ACC112 (cell line): ENCODE measurements around the gene SLC35F1.

Source experiments
- H2AFZ ChIP-seq: fragments of 200-600 bp; sonication (generic); one replicate; pipeline ENCODE4 v1.6.0; 2017; ENCODE audit warnings: antibody characterized with exemption, low read length; ENCODE audit not compliant: unreplicated experiment
- H3K27ac ChIP-seq: fragments of 200-600 bp; sonication (generic); 2 replicates; pipeline ENCODE4 v1.5.1; 2014; ENCODE audit warnings: low read depth, mild to moderate bottlenecking, antibody characterized with exemption, low read length, moderate library complexity
- H3K27me3 ChIP-seq: fragments of 200-600 bp; sonication (generic); 2 replicates; pipeline ENCODE4 v1.6.1; 2014; ENCODE audit warnings: mild to moderate bottlenecking, antibody characterized with exemption, low read length, moderate library complexity, mixed read lengths; ENCODE audit not compliant: insufficient read depth
- H3K36me3 ChIP-seq: fragments of 200-600 bp; sonication (generic); 2 replicates; pipeline ENCODE4 v1.6.1; 2016; ENCODE audit warnings: mild to moderate bottlenecking, antibody characterized with exemption, low read length, moderate library complexity, mixed read lengths; ENCODE audit not compliant: insufficient read depth
- H3K4me1 ChIP-seq: fragments of 200-600 bp; sonication (generic); one replicate; pipeline ENCODE4 v1.6.1; 2016; ENCODE audit warnings: low read length, mixed read lengths; ENCODE audit not compliant: insufficient read depth, unreplicated experiment, control insufficient read depth
- H3K4me3 ChIP-seq: fragments of 200-600 bp; sonication (generic); 2 replicates; pipeline ENCODE4 v1.5.1; 2014; ENCODE audit warnings: mild to moderate bottlenecking, low read depth, low read length
- H3K79me2 ChIP-seq: fragments of 200-600 bp; sonication (generic); one replicate; pipeline ENCODE4 v1.6.0; 2016; ENCODE audit warnings: low read length; ENCODE audit not compliant: control insufficient read depth, unreplicated experiment, insufficient read depth

SLC35F1 gene

GRCh38 chr6:118061666-118062065 is 154.6 kb downstream of the SLC35F1 start:
- Histone ChIP-seq H3K27me3 (no peaks in the 10 kb centered on the region), H2AFZ (no peak overlapping the region), H3K79me2 (no peaks in the 10 kb centered on the region), H3K4me3 (no peak overlapping the region), H3K27ac (no peak overlapping the region), H3K4me1 (no peaks in the 10 kb centered on the region), H3K36me3 (no peaks in the 10 kb centered on the region)

- Histone ChIP-seq H3K36me3 (no peaks in the 10 kb centered on the region), H3K27me3 (no peaks in the 10 kb centered on the region)
These were observed 173.5 kb downstream of the SLC35F1 start for GRCh38 chr6:118080547-118080946.

DNA sequence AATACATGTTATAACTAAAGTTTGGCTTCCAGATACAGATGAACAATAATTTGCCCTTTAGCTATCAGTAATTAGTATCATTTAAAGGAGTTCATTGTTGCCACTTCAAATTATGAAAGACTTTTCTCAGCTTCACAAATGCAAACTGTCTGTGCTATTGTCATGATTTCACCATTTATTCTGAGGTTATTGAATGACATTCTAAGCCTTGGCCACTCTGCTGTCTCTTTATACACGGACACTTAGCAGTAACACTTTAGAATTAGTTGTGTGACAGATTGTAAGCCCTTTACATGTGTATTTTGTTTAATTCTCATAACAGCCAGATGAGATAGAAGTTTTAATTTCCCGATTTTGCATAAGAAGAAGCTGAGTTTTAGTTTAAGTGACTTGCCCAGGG is 176.6 kb downstream of the SLC35F1 start:
- Histone ChIP-seq H3K4me1 (no peaks in the 10 kb centered on the region), H3K27ac (no peak overlapping the region), H3K79me2 (no peaks in the 10 kb centered on the region), H3K4me3 (no peak overlapping the region), H2AFZ (no peak overlapping the region), H3K36me3 (no peaks in the 10 kb centered on the region), H3K27me3 (no peaks in the 10 kb centered on the region)

More at GRCh38 chr6:118080547-118080946, 173.5 kb downstream of the SLC35F1 start:
- Histone ChIP-seq H3K79me2 (no peaks in the 10 kb centered on the region), H3K27ac (no peak overlapping the region), H2AFZ (no peak overlapping the region), H3K4me3 (no peak overlapping the region), H3K4me1 (no peaks in the 10 kb centered on the region)

DNA sequence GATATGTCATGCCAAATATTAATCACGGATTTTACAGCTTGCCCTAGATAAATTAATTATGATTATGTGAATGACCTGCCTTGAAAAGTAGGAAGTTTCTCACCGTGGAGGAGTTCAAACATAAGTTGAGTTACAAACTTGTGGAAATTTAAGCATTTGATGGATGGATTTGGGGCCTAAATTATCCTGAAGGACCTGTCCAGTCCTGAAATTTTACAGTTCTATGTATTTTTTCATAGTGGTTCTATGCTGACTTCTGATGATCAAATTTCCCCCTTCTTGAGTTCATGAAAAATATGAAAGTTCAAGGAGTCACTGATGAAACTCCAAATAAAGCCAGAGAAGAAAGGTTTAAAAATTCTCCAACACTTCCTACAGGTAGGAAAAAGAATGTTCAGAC is 178.6 kb downstream of the SLC35F1 start:
- no peaks in the 10 kb centered on the region for H3K27me3 ChIP-seq
- no peaks in the 10 kb centered on the region for H3K79me2 ChIP-seq
- H2AFZ ChIP-seq, result no peak overlapping the region
- H3K36me3 ChIP-seq, result no peaks in the 10 kb centered on the region
- H3K27ac ChIP-seq, result no peak overlapping the region
- H3K4me3 ChIP-seq, result no peak overlapping the region
- no peaks in the 10 kb centered on the region for H3K4me1 ChIP-seq

- Histone ChIP-seq H3K79me2 (no peaks in the 10 kb centered on the region), H3K4me3 (no peak overlapping the region), H3K36me3 (no peaks in the 10 kb centered on the region), H2AFZ (no peak overlapping the region), H3K4me1 (no peaks in the 10 kb centered on the region), H3K27me3 (no peaks in the 10 kb centered on the region), H3K27ac (no peak overlapping the region)
These were observed 179.1 kb downstream of the SLC35F1 start for GRCh38 chr6:118086159-118086558.

DNA sequence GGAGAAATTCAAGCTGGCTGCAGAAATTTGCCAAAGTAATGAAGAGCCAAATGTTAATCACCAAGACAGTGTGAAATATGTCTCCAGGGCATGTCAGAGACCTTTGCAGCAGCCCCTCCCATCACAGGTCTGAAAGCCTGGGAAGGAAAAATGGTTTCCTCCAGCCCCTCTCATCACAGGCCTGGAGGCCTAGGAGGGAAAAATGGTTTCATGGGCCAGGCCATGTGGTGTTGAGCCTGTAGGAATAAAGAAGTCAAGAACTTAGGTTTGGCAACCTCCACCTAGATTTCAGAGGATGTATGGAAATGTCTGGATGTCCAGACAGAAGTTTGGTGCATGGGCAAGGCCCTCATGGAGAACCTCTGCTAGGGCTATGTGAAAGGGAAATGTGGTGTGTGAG is 185.0 kb downstream of the SLC35F1 start:
- Histone ChIP-seq H3K36me3 (no peaks in the 10 kb centered on the region), H3K27ac (no peak overlapping the region), H3K4me1 (no peaks in the 10 kb centered on the region), H3K27me3 (no peaks in the 10 kb centered on the region), H3K4me3 (no peak overlapping the region), H2AFZ (no peak overlapping the region), H3K79me2 (no peaks in the 10 kb centered on the region)

- no peaks in the 10 kb centered on the region for H3K4me1 ChIP-seq
- H3K79me2 ChIP-seq, result no peaks in the 10 kb centered on the region
- no peaks in the 10 kb centered on the region for H3K27me3 ChIP-seq
- no peak overlapping the region for H3K27ac ChIP-seq
- H3K4me3 ChIP-seq, result no peak overlapping the region
- no peak overlapping the region for H2AFZ ChIP-seq
- H3K36me3 ChIP-seq, result no peaks in the 10 kb centered on the region
These were observed 190.5 kb downstream of the SLC35F1 start for GRCh38 chr6:118097576-118097975.

- Histone ChIP-seq H3K36me3 (no peaks in the 10 kb centered on the region), H3K4me1 (no peaks in the 10 kb centered on the region), H3K79me2 (no peaks in the 10 kb centered on the region), H3K27ac (no peak overlapping the region), H3K27me3 (no peaks in the 10 kb centered on the region), H2AFZ (no peak overlapping the region), H3K4me3 (no peak overlapping the region)
These were observed 193.7 kb downstream of the SLC35F1 start for GRCh38 chr6:118100717-118101116.

GRCh38 chr6:118101220-118101619 is 194.2 kb downstream of the SLC35F1 start:
- no peak overlapping the region for H3K27ac ChIP-seq
- H2AFZ ChIP-seq, result no peak overlapping the region
- H3K27me3 ChIP-seq, result no peaks in the 10 kb centered on the region
- H3K4me1 ChIP-seq, result no peaks in the 10 kb centered on the region
- H3K79me2 ChIP-seq, result no peaks in the 10 kb centered on the region
- no peak overlapping the region for H3K4me3 ChIP-seq
- no peaks in the 10 kb centered on the region for H3K36me3 ChIP-seq

GRCh38 chr6:118101831-118102345 is 194.8 kb downstream of the SLC35F1 start:
- Histone ChIP-seq H3K79me2 (no peaks in the 10 kb centered on the region), H3K36me3 (no peaks in the 10 kb centered on the region), H3K4me3 (no peak overlapping the region), H3K27ac (no peak overlapping the region), H3K27me3 (no peaks in the 10 kb centered on the region), H3K4me1 (no peaks in the 10 kb centered on the region), H2AFZ (no peak overlapping the region)

GRCh38 chr6:118102401-118102800 is 195.3 kb downstream of the SLC35F1 start:
- Histone ChIP-seq H3K27ac (no peak overlapping the region), H3K27me3 (no peaks in the 10 kb centered on the region), H3K79me2 (no peaks in the 10 kb centered on the region), H3K4me3 (no peak overlapping the region), H3K4me1 (no peaks in the 10 kb centered on the region), H3K36me3 (no peaks in the 10 kb centered on the region), H2AFZ (no peak overlapping the region)
